SK-N-SH (cell line): ENCODE measurements around the gene CACNA2D3. TPM values are rescaled to one million over a fixed set of nuclear protein-coding genes. Genes with fewer than 3 reads are reported as not detected.

ENCODE experiments used
- CTCF ChIA-PET: fragments of 300-600, 350-600 bp; formaldehyde crosslinking; extraction: SDS; loops from one replicate; lab custom pipeline; 2021; lab: Yijun Ruan, JAX
- POLR2A ChIA-PET: fragments of 350-600 bp; sonication (Branson Sonifier 250); formaldehyde crosslinking; extraction: SDS; loops from one replicate; lab custom pipeline; 2020; ENCODE audit warnings: antibody characterized with exemption, inconsistent platforms; lab: Yijun Ruan, JAX
- DNase-seq: peaks from one replicate; pipeline ENCODE4 v3.0.0; 2012
- H2AFZ ChIP-seq: fragments of 200-600 bp; sonication (generic); 2 replicates; pipeline ENCODE4 v1.8.1; 2016; ENCODE audit warnings: antibody characterized with exemption, mild to moderate bottlenecking, low read depth
- H3F3A ChIP-seq: fragments of 200-600 bp; sonication (generic); replicated peaks from 2 replicates; pipeline ENCODE3; 2016; ENCODE audit warnings: antibody characterized with exemption, mild to moderate bottlenecking; ENCODE audit not compliant: insufficient read depth
- H3K27ac ChIP-seq, 2 experiments: fragments of 200-500 bp in 1 of 2; fragments of 200-600 bp in 1 of 2; sonication (Bioruptor generic) in 1 of 2; sonication (generic), shearing (Covaris generic) in 1 of 2; 2 replicates each; pipeline versions ENCODE4 v1.5.1 to v1.6.1; 2014 to 2016; ENCODE audit warnings: low read depth in 2 of 2, inconsistent platforms in 1 of 2, low read length in 1 of 2, mild to moderate bottlenecking in 1 of 2, mixed read lengths in 1 of 2
- H3K27me3 ChIP-seq: fragments of 200-600 bp; sonication (generic), shearing (Covaris generic); 2 replicates; pipeline ENCODE4 v1.6.1; 2016; ENCODE audit warnings: mixed run types; ENCODE audit not compliant: insufficient read depth
- H3K36me3 ChIP-seq, 2 experiments: fragments of 200-500 bp in 1 of 2; fragments of 200-600 bp in 1 of 2; sonication (Bioruptor generic) in 1 of 2; sonication (generic) in 1 of 2; replicated peaks in 1 of 2; 2 replicates each; pipeline versions ENCODE3 to v1.5.1; 2014 to 2016; ENCODE audit warnings: low read length in 1 of 2, mild to moderate bottlenecking in 1 of 2; ENCODE audit not compliant: insufficient read depth in 2 of 2, control insufficient read depth in 1 of 2
- H3K4me1 ChIP-seq, 2 experiments: fragments of 200-500 bp in 1 of 2; fragments of 200-600 bp in 1 of 2; sonication (Bioruptor generic) in 1 of 2; sonication (generic), shearing (Covaris generic) in 1 of 2; 2 replicates each; pipeline versions ENCODE4 v1.5.1 to v1.6.1; 2014 to 2016; ENCODE audit warnings: low read depth in 1 of 2, low read length in 1 of 2, mixed run types in 1 of 2; ENCODE audit not compliant: insufficient read depth in 2 of 2, control insufficient read depth in 1 of 2
- H3K4me2 ChIP-seq: fragments of 200-600 bp; sonication (generic), shearing (Covaris generic); 2 replicates; pipeline ENCODE4 v1.6.1; 2017; ENCODE audit warnings: mixed run types
- H3K4me3 ChIP-seq, 2 experiments: fragments of 200-500 bp in 1 of 2; fragments of 200-600 bp in 1 of 2; sonication (Bioruptor generic) in 1 of 2; sonication (generic), shearing (Covaris generic) in 1 of 2; 2 replicates each; pipeline versions ENCODE4 v1.5.1 to v1.8.1; 2014 to 2016; ENCODE audit warnings: low read depth in 2 of 2, inconsistent platforms in 1 of 2, low read length in 1 of 2, mild to moderate bottlenecking in 1 of 2, mixed read lengths in 1 of 2, moderate library complexity in 1 of 2
- H3K79me2 ChIP-seq: fragments of 200-600 bp; sonication (generic); 2 replicates; pipeline ENCODE4 v1.8.1; 2017; ENCODE audit warnings: mild to moderate bottlenecking; ENCODE audit not compliant: insufficient read depth
- H3K9ac ChIP-seq: fragments of 200-600 bp; sonication (generic); 2 replicates; pipeline ENCODE4 v1.6.1; 2017; ENCODE audit warnings: mixed run types
- H3K9me2 ChIP-seq: fragments of 200-600 bp; sonication (generic); 2 replicates; pipeline ENCODE4 v1.6.1; 2017; ENCODE audit warnings: mixed run types
- H3K9me3 ChIP-seq: fragments of 200-600 bp; sonication (generic); 2 replicates; pipeline ENCODE4 v1.6.1; 2017; ENCODE audit warnings: mixed run types, mild to moderate bottlenecking, moderate library complexity
- H4K20me1 ChIP-seq: fragments of 200-600 bp; sonication (generic); 2 replicates; pipeline ENCODE4 v1.6.1; 2017; ENCODE audit warnings: mild to moderate bottlenecking, mixed run types; ENCODE audit not compliant: insufficient read depth
- FOXJ3 ChIP-seq: sonication (generic); formaldehyde crosslinking; IDR thresholded peaks from 2 replicates; pipeline ENCODE4 v1.5.1; 2020; ENCODE audit warnings: mild to moderate bottlenecking, missing genetic modification reagents
- GABPA ChIP-seq: IDR thresholded peaks from 2 replicates; pipeline ENCODE4 v1.4.0; 2012; ENCODE audit warnings: low read depth, mild to moderate bottlenecking
- MXI1 ChIP-seq: IDR thresholded peaks from 2 replicates; pipeline ENCODE4 v1.6.1; 2012; ENCODE audit warnings: mild to moderate bottlenecking, low read depth, low read length, improper control_type of control experiment
- NFIC ChIP-seq: IDR thresholded peaks from 2 replicates; pipeline ENCODE4 v1.4.0; 2012; ENCODE audit warnings: borderline replicate concordance
- POLR2AphosphoS5 ChIP-seq: IDR thresholded peaks from 2 replicates; pipeline ENCODE4 v1.6.1; 2012; ENCODE audit warnings: low read depth, low read length
- RAD21 ChIP-seq: IDR thresholded peaks from 2 replicates; pipeline ENCODE4 v1.6.1; 2012; ENCODE audit warnings: mild to moderate bottlenecking, low read length
- RXRA ChIP-seq: IDR thresholded peaks from 2 replicates; pipeline ENCODE4 v1.4.0; 2012; ENCODE audit warnings: low read depth, mild to moderate bottlenecking, borderline replicate concordance
- YY1 ChIP-seq: IDR thresholded peaks from 2 replicates; pipeline ENCODE4 v1.4.0; 2012; ENCODE audit warnings: low read depth, mild to moderate bottlenecking
- WGBS: methylation state at CpG from one replicate; pipeline ENCODE4 v1.1.6; 2017; ENCODE audit warnings: low lambda C conversion rate; 5-methylcytosine and 5-hydroxymethylcytosine counted together
- polyA plus RNA-seq, 3 experiments: library from polyadenylated mRNA; depleted of rRNA; stranded (reverse); fragments of >200 nt; gene quantifications; 2 replicates each; pipeline ENCODE4 v1.2.3, GENCODE V29; 2012
- TF ChIP-seq, protein P1 (sequence below): fragments of 150-350 bp; IDR thresholded peaks from 2 replicates; pipeline ENCODE4 v1.6.1; 2017; ENCODE audit warnings: antibody characterized with exemption, low read length, low read depth, borderline replicate concordance
- TF ChIP-seq, protein P2 (sequence below): IDR thresholded peaks from 2 replicates; pipeline ENCODE4 v1.6.1; 2012; ENCODE audit warnings: mild to moderate bottlenecking, low read depth, low read length, moderate library complexity
- TF ChIP-seq, protein P3 (sequence below): IDR thresholded peaks from 2 replicates; pipeline ENCODE4 v1.4.0; 2012; ENCODE audit warnings: low read depth, borderline replicate concordance
- TF ChIP-seq, protein P4 (sequence below): fragments of 200-600 bp; sonication (generic); IDR thresholded peaks from 2 replicates; pipeline ENCODE4 v1.6.1; 2017; ENCODE audit warnings: antibody characterized with exemption, mild to moderate bottlenecking, moderate library complexity
- TF ChIP-seq, protein P5 (sequence below): IDR thresholded peaks from 2 replicates; pipeline ENCODE4 v1.4.0; 2012; ENCODE audit warnings: low read depth, borderline replicate concordance

Gene CACNA2D3
- polyA plus RNA-seq, 1 of the 3 experiments (the other 2 are of a cell fraction): 0.15 TPM

DNA sequence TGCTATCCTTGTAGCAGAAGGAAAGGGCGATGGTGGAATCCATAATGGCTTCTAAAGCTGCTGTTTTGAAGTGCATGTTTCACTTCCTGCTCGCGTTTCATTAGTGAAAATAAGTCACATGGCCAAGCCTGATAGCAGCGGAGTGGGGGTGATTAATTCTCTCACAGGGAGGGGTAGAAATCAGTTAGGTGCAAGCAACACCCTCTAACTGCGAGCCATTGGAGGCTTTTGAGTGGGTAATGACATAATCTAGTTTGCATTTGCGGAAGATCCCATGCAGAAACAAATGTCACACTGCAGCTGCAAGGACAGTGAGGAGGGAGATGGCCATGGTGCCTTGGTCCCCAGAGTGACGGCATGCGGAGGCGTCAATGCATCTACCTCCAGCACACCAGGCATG lies 41.1 kb downstream of the CACNA2D3 start (continued):
- TF ChIP-seq POLR2AphosphoS5: no peak
- TF ChIP-seq, protein P1, sequence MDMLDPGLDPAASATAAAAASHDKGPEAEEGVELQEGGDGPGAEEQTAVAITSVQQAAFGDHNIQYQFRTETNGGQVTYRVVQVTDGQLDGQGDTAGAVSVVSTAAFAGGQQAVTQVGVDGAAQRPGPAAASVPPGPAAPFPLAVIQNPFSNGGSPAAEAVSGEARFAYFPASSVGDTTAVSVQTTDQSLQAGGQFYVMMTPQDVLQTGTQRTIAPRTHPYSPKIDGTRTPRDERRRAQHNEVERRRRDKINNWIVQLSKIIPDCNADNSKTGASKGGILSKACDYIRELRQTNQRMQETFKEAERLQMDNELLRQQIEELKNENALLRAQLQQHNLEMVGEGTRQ: no peak
- no peak for TF ChIP-seq FOXJ3 (CRISPR knock-in tag)
- TF ChIP-seq MXI1: no peak
- no peak for TF ChIP-seq RXRA
- TF ChIP-seq, protein P2, sequence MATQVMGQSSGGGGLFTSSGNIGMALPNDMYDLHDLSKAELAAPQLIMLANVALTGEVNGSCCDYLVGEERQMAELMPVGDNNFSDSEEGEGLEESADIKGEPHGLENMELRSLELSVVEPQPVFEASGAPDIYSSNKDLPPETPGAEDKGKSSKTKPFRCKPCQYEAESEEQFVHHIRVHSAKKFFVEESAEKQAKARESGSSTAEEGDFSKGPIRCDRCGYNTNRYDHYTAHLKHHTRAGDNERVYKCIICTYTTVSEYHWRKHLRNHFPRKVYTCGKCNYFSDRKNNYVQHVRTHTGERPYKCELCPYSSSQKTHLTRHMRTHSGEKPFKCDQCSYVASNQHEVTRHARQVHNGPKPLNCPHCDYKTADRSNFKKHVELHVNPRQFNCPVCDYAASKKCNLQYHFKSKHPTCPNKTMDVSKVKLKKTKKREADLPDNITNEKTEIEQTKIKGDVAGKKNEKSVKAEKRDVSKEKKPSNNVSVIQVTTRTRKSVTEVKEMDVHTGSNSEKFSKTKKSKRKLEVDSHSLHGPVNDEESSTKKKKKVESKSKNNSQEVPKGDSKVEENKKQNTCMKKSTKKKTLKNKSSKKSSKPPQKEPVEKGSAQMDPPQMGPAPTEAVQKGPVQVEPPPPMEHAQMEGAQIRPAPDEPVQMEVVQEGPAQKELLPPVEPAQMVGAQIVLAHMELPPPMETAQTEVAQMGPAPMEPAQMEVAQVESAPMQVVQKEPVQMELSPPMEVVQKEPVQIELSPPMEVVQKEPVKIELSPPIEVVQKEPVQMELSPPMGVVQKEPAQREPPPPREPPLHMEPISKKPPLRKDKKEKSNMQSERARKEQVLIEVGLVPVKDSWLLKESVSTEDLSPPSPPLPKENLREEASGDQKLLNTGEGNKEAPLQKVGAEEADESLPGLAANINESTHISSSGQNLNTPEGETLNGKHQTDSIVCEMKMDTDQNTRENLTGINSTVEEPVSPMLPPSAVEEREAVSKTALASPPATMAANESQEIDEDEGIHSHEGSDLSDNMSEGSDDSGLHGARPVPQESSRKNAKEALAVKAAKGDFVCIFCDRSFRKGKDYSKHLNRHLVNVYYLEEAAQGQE: no peak

DNA sequence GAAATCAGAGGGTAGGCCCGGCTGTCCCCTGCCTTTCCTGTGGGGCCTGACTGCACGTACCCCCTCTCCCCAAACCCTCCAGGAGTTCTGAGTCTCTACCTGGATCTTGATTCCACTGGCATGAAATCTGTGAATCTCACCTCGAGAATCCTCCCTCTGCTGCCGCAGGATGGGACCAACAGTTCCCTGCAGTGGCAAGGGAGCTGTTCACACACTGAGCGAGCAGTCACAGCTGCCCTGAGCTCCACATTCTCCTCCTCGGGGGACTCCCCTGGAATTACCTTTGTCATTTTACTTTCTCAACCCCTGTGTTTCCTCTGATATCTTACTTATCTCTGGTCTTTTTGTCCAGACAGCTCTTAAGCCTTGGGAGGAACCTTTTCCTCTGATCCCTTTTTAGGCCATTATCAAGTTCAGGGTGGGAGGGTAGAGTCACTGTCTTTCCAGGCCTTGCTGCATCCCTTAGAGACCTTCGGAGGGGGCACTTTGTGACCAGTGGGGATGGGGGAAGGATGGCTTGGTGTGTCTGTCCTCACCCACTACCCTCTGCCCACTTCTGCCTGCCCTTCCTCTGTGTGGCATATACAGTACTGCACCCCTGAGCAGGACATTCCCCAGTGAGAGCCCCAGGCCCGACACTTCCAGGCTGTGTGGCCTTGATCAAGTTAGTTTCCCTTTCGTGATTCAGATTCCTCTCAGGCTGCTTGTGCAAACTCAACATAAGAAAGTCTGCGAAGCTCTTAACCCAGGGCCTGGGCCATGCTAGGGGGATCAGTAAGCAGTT lies 42.0 kb downstream of the CACNA2D3 start:
- Histone ChIP-seq H3K27me3 (no peaks in the 10 kb centered on the region), H3K9me3 (no peaks in the 10 kb centered on the region), H3K36me3 (no peaks in the 10 kb centered on the region), H3F3A (no peaks in the 10 kb centered on the region), H3K9me2 (no peaks in the 10 kb centered on the region), H3K4me3 (no peak overlapping the region), H3K79me2 (no peaks in the 10 kb centered on the region), H3K4me1 (no peaks in the 10 kb centered on the region), H2AFZ (no peak overlapping the region), H3K4me2 (no peak overlapping the region), H3K9ac (no peak overlapping the region), H4K20me1 (no peaks in the 10 kb centered on the region), H3K27ac (no peak overlapping the region)
- DNase-seq: no peak
- ChIA-PET POLR2A (no interaction called here), CTCF (interaction anchor here (1.3 to 1.6 kb wide), 2 partner anchors 17 to 134 kb away, joined by 4 read pairs; no protein-coding TSS in a partner anchor)
- TF ChIP-seq NFIC (no peak), RAD21 (no peak), GABPA (no peak), YY1 (no peak)
- TF ChIP-seq, protein P3, sequence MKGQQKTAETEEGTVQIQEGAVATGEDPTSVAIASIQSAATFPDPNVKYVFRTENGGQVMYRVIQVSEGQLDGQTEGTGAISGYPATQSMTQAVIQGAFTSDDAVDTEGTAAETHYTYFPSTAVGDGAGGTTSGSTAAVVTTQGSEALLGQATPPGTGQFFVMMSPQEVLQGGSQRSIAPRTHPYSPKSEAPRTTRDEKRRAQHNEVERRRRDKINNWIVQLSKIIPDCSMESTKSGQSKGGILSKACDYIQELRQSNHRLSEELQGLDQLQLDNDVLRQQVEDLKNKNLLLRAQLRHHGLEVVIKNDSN: no peak
- TF ChIP-seq, protein P4, sequence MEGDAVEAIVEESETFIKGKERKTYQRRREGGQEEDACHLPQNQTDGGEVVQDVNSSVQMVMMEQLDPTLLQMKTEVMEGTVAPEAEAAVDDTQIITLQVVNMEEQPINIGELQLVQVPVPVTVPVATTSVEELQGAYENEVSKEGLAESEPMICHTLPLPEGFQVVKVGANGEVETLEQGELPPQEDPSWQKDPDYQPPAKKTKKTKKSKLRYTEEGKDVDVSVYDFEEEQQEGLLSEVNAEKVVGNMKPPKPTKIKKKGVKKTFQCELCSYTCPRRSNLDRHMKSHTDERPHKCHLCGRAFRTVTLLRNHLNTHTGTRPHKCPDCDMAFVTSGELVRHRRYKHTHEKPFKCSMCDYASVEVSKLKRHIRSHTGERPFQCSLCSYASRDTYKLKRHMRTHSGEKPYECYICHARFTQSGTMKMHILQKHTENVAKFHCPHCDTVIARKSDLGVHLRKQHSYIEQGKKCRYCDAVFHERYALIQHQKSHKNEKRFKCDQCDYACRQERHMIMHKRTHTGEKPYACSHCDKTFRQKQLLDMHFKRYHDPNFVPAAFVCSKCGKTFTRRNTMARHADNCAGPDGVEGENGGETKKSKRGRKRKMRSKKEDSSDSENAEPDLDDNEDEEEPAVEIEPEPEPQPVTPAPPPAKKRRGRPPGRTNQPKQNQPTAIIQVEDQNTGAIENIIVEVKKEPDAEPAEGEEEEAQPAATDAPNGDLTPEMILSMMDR: no peak
- TF ChIP-seq, protein P5, sequence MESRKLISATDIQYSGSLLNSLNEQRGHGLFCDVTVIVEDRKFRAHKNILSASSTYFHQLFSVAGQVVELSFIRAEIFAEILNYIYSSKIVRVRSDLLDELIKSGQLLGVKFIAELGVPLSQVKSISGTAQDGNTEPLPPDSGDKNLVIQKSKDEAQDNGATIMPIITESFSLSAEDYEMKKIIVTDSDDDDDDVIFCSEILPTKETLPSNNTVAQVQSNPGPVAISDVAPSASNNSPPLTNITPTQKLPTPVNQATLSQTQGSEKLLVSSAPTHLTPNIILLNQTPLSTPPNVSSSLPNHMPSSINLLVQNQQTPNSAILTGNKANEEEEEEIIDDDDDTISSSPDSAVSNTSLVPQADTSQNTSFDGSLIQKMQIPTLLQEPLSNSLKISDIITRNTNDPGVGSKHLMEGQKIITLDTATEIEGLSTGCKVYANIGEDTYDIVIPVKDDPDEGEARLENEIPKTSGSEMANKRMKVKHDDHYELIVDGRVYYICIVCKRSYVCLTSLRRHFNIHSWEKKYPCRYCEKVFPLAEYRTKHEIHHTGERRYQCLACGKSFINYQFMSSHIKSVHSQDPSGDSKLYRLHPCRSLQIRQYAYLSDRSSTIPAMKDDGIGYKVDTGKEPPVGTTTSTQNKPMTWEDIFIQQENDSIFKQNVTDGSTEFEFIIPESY: no peak
- TF ChIP-seq, protein P2: no peak
- WGBS: 26% methylated on average over 10 of the region's 10 CpGs
